Renal cortex interstitium (tissue), 11 donors: Measurements from ENCODE around the gene NIBAN1. TPM values are rescaled to one million over a fixed set of nuclear protein-coding genes. Genes with fewer than 3 reads are reported as not detected.
A peak's percentile ranks its signal among the peaks of the same experiment; 100 is the strongest.

Experiments used
- DNase-seq, 11 donors: peaks; one replicate each; pipeline ENCODE4 v3.0.0-alpha.2; 2013; ENCODE audit warnings: low read depth in 9 of 11, low spot score in 4 of 11; ENCODE audit errors: extremely low read depth in 1 of 11
- polyA plus RNA-seq, 3 donors: library from polyadenylated mRNA; unstranded; fragments of 120-200 nt; gene quantifications; one replicate each; pipeline ENCODE4 v1.2.1, GENCODE V29; 2013; ENCODE audit not compliant: insufficient read length in 3 of 3

NIBAN1 gene
- polyA plus RNA-seq, 3 donors, result 3.3 to 3.5 (median 3.4) TPM

- DNase-seq, result no peak
These were observed 42.7 kb downstream of the NIBAN1 start for GRCh38 chr1:184931566-184931965.

GRCh38 chr1:184930645-184931044 is 43.7 kb downstream of the NIBAN1 start:
- DNase-seq, result no peak

- no peak for DNase-seq
These were observed 44.1 kb downstream of the NIBAN1 start for GRCh38 chr1:184930232-184930631.

GRCh38 chr1:184929711-184930202 is 44.6 kb downstream of the NIBAN1 start:
- peak in 2 of 11 donors; percentile 2 to 11 for DNase-seq

- no peak for DNase-seq
These were observed 45.9 kb downstream of the NIBAN1 start for GRCh38 chr1:184928394-184928793.

Other genes with a start within 250 kb of the NIBAN1 start
- 10 to 100 TPM; 30.2 to 32.7 (median 32.5) TPM for gene EDEM3, start 219.7 kb downstream of the NIBAN1 start, polyA plus RNA-seq
- 10 to 100 TPM; 49.5 to 57.3 (median 53.9) TPM for gene RNF2, start 71.0 kb upstream of the NIBAN1 start, polyA plus RNA-seq
- 10 to 100 TPM; 24.0 to 29.8 (median 25.7) TPM for gene TRMT1L, start 182.4 kb upstream of the NIBAN1 start, polyA plus RNA-seq
- 1 to 10 TPM; 8.5 to 9.9 (median 9.6) TPM for gene SWT1, start 182.7 kb upstream of the NIBAN1 start, polyA plus RNA-seq